Liver (tissue), 9 donors: ENCODE results near the gene C19orf47. TPM values are rescaled to one million over a fixed set of nuclear protein-coding genes. Genes with fewer than 3 reads are reported as not detected.

ENCODE experiments used
- DNase-seq: peaks from one replicate; pipeline ENCODE4 v3.0.0-alpha.2; 2017; ENCODE audit warnings: low spot score
- H3K27ac ChIP-seq, 2 donors: one replicate each; pipeline ENCODE4 v1.7.0; 2013; ENCODE audit warnings: inconsistent platforms in 2 of 2, low read length in 2 of 2, control low read depth in 1 of 2, low read depth in 1 of 2, mild to moderate bottlenecking in 1 of 2
- H3K27me3 ChIP-seq, 4 donors: one replicate each; pipeline versions ENCODE4 v1.6.1 to v1.7.0; 2013; ENCODE audit warnings: low read length in 3 of 4, inconsistent platforms in 1 of 4, mild to moderate bottlenecking in 1 of 4, moderate library complexity in 1 of 4; ENCODE audit not compliant: control insufficient read depth in 4 of 4, insufficient read depth in 4 of 4
- H3K36me3 ChIP-seq, 4 donors: one replicate each; pipeline versions ENCODE4 v1.6.1 to v1.7.0; 2013; ENCODE audit warnings: low read length in 3 of 4, mild to moderate bottlenecking in 3 of 4, low read depth in 1 of 4, moderate library complexity in 1 of 4; ENCODE audit not compliant: control insufficient read depth in 4 of 4, insufficient read depth in 3 of 4
- H3K4me1 ChIP-seq, 4 donors: one replicate each; pipeline versions ENCODE4 v1.6.1 to v1.7.0; 2013; ENCODE audit warnings: low read length in 3 of 4, mild to moderate bottlenecking in 3 of 4, moderate library complexity in 1 of 4; ENCODE audit not compliant: control insufficient read depth in 4 of 4, insufficient read depth in 4 of 4
- H3K4me3 ChIP-seq, 3 donors: one replicate each; pipeline versions ENCODE4 v1.6.1 to v1.7.0; 2013; ENCODE audit warnings: low read length in 3 of 3, control low read depth in 1 of 3, low read depth in 1 of 3, mild to moderate bottlenecking in 1 of 3
- H3K9ac ChIP-seq, 2 donors: one replicate each; pipeline ENCODE4 v1.7.0; 2013; ENCODE audit warnings: low read length in 2 of 2, mild to moderate bottlenecking in 2 of 2, moderate library complexity in 2 of 2, control low read depth in 1 of 2, low read depth in 1 of 2
- H3K9me3 ChIP-seq, 4 donors: one replicate each; pipeline versions ENCODE4 v1.6.1 to v1.7.0; 2013; ENCODE audit warnings: low read length in 3 of 4; ENCODE audit not compliant: control insufficient read depth in 4 of 4
- GABPA ChIP-seq, 2 donors: IDR thresholded peaks in 1 of 2; conservative IDR thresholded peaks in 1 of 2; 2 replicates each; pipeline ENCODE4 v1.6.1; 2016; ENCODE audit warnings: antibody characterized with exemption in 2 of 2, mild to moderate bottlenecking in 1 of 2, moderate library complexity in 1 of 2
- HNF4A ChIP-seq, 2 donors: conservative IDR thresholded peaks; 2 replicates each; pipeline ENCODE4 v1.6.1; 2016; ENCODE audit warnings: antibody characterized with exemption in 2 of 2, mild to moderate bottlenecking in 2 of 2
- HNF4G ChIP-seq: IDR thresholded peaks from 2 replicates; pipeline ENCODE4 v1.6.1; 2016; ENCODE audit warnings: antibody characterized with exemption
- JUND ChIP-seq, 2 donors: IDR thresholded peaks; 2 replicates each; pipeline ENCODE4 v1.6.1; 2016; ENCODE audit warnings: antibody characterized with exemption in 2 of 2
- NR2F2 ChIP-seq: IDR thresholded peaks from 2 replicates; pipeline ENCODE4 v1.6.1; 2016; ENCODE audit warnings: antibody characterized with exemption
- RAD21 ChIP-seq, 2 donors: IDR thresholded peaks; 2 replicates each; pipeline ENCODE4 v1.6.1; 2016; ENCODE audit warnings: antibody characterized with exemption in 2 of 2, mild to moderate bottlenecking in 2 of 2
- SP1 ChIP-seq: IDR thresholded peaks from 2 replicates; pipeline ENCODE4 v1.6.1; 2018; ENCODE audit warnings: antibody characterized with exemption, mild to moderate bottlenecking
- TAF1 ChIP-seq: conservative IDR thresholded peaks from 2 replicates; pipeline ENCODE4 v1.6.1; 2016; ENCODE audit warnings: antibody characterized with exemption, mild to moderate bottlenecking
- WGBS: extraction: QIAGEN DNeasy Blood & Tissue Kit; methylation state at CpG from one replicate; pipeline ENCODE4 v1.1.7; 2013; 5-methylcytosine and 5-hydroxymethylcytosine counted together
- polyA plus RNA-seq, 2 donors: library from polyadenylated mRNA; stranded (reverse) in 1 of 2; unstranded in 1 of 2; fragments of 200-250 nt in 1 of 2; fragments of >200 nt in 1 of 2; fragmentation: Nextera tagmentation in 1 of 2; extraction: Ambion mirVana in 1 of 2; gene quantifications; one replicate each; pipeline versions ENCODE4 v1.2.1 to v1.2.3, GENCODE V29; 2013 to 2015
- total RNA-seq, 2 donors: library from RNA; depleted of rRNA; stranded (reverse); fragments of >200 nt; gene quantifications; one replicate each; pipeline ENCODE4 v1.2.3, GENCODE V29; 2014
- TF ChIP-seq, protein P1 (sequence below): IDR thresholded peaks from 2 replicates; pipeline ENCODE4 v1.6.1; 2016; ENCODE audit warnings: antibody characterized with exemption, mild to moderate bottlenecking
- TF ChIP-seq, protein P2 (sequence below): IDR thresholded peaks from 2 replicates; pipeline ENCODE4 v1.6.1; 2016; ENCODE audit warnings: antibody characterized with exemption
- TF ChIP-seq, protein P3 (sequence below): IDR thresholded peaks from 2 replicates; pipeline ENCODE4 v1.6.1; 2016; ENCODE audit warnings: antibody characterized with exemption
- TF ChIP-seq, protein P4 (sequence below): fragments of 150-350 bp; IDR thresholded peaks from 2 replicates; pipeline ENCODE4 v1.5.1; 2017; ENCODE audit warnings: improper control_type of control experiment, low read depth, low read length; ENCODE audit not compliant: missing input control
- donor health status: healthy.
- donor health status: healthy.
- donor health status: healthy.
- donor health status: healthy.
- donor health status: healthy.

C19orf47 gene
- total and polyA plus RNA-seq, 4 donors = 3.9 to 6.0 (median 5.0) TPM

DNA sequence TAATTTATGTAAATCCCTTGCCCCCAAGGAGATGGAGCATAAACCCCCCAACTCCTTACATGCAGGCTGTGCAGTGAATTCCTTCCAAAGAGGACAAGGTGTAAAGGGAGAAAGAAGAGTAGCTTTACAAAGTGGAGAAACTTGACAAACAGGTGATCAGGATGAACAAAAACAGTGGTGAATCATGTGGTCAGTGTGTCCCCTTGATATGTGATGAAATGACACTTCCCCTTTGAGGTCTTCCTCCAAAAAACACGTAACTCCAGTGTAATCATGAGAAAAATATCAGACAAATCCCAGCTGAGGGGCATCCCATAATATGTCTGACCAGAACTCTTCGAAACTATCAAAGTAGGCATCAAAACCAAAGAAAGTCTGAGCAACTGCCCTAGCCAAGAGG is 33.5 kb downstream of the C19orf47 start (continued):
- TF ChIP-seq, protein P1, sequence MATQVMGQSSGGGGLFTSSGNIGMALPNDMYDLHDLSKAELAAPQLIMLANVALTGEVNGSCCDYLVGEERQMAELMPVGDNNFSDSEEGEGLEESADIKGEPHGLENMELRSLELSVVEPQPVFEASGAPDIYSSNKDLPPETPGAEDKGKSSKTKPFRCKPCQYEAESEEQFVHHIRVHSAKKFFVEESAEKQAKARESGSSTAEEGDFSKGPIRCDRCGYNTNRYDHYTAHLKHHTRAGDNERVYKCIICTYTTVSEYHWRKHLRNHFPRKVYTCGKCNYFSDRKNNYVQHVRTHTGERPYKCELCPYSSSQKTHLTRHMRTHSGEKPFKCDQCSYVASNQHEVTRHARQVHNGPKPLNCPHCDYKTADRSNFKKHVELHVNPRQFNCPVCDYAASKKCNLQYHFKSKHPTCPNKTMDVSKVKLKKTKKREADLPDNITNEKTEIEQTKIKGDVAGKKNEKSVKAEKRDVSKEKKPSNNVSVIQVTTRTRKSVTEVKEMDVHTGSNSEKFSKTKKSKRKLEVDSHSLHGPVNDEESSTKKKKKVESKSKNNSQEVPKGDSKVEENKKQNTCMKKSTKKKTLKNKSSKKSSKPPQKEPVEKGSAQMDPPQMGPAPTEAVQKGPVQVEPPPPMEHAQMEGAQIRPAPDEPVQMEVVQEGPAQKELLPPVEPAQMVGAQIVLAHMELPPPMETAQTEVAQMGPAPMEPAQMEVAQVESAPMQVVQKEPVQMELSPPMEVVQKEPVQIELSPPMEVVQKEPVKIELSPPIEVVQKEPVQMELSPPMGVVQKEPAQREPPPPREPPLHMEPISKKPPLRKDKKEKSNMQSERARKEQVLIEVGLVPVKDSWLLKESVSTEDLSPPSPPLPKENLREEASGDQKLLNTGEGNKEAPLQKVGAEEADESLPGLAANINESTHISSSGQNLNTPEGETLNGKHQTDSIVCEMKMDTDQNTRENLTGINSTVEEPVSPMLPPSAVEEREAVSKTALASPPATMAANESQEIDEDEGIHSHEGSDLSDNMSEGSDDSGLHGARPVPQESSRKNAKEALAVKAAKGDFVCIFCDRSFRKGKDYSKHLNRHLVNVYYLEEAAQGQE = no peak
- no peak for TF ChIP-seq GABPA (IDR thresholded peaks at IDR 0.05 in 1 of 2, conservative IDR thresholded peaks at IDR 0.05 in 1 of 2)

DNA sequence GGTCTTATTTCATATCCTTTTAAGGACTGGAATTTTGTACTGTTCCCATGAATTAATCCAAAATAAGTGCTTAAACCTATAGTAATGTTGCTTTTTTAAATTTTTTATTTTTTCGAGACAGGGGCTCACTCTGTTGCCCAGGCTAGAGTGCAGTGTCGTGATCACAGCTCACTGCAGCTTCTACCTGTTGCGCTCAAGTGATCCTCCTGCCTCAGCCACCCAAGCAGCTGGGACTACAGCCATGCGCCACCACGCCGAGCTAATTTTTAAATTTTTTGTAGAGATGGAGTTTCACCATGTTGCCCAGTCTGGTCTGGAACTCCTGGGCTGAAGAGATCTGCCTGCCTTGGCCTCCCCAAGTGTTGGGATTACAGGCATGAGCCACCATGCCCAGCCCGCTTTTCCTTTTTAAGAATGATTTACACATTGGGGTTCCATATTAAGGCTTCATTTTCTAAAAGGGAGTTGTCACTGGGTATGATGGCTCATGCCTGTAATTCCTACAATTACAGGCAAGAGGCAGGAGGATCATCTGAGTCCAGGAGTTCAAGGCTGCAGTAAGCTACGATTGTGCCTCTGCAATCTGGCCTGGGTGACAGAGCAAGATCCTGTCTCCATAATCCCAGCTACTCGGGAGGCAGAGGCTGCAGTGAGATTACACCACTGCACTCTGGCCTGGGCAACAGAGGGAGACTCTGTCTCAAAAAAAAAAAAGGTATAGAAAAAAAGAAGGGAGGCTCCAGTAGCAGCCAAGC is 34.8 kb downstream of the C19orf47 start:
- Histone ChIP-seq H3K36me3 (peaks cover 0 to 3% (median 0%) of the 10 kb centered on the region in 4 donors), H3K4me1 (no peaks in the 10 kb centered on the region), H3K27me3 (no peaks in the 10 kb centered on the region), H3K4me3 (no peak overlapping the region), H3K27ac (no peak overlapping the region), H3K9me3 (no peaks in the 10 kb centered on the region), H3K9ac (no peak overlapping the region)
- DNase-seq = no peak
- TF ChIP-seq JUND (IDR thresholded peaks at IDR 0.05) (no peak), NR2F2 (no peak), HNF4G (no peak), SP1 (no peak), RAD21 (IDR thresholded peaks at IDR 0.05) (no peak), HNF4A (conservative IDR thresholded peaks at IDR 0.05) (no peak), TAF1 (no peak)
- TF ChIP-seq, protein P2, sequence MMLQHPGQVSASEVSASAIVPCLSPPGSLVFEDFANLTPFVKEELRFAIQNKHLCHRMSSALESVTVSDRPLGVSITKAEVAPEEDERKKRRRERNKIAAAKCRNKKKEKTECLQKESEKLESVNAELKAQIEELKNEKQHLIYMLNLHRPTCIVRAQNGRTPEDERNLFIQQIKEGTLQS = no peak
- TF ChIP-seq, protein P3, sequence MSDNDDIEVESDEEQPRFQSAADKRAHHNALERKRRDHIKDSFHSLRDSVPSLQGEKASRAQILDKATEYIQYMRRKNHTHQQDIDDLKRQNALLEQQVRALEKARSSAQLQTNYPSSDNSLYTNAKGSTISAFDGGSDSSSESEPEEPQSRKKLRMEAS = no peak
- TF ChIP-seq, protein P4, sequence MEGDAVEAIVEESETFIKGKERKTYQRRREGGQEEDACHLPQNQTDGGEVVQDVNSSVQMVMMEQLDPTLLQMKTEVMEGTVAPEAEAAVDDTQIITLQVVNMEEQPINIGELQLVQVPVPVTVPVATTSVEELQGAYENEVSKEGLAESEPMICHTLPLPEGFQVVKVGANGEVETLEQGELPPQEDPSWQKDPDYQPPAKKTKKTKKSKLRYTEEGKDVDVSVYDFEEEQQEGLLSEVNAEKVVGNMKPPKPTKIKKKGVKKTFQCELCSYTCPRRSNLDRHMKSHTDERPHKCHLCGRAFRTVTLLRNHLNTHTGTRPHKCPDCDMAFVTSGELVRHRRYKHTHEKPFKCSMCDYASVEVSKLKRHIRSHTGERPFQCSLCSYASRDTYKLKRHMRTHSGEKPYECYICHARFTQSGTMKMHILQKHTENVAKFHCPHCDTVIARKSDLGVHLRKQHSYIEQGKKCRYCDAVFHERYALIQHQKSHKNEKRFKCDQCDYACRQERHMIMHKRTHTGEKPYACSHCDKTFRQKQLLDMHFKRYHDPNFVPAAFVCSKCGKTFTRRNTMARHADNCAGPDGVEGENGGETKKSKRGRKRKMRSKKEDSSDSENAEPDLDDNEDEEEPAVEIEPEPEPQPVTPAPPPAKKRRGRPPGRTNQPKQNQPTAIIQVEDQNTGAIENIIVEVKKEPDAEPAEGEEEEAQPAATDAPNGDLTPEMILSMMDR = no peak
- TF ChIP-seq, protein P1 = no peak
- whole genome bisulfite sequencing = 93% methylated on average over 9 of the region's 9 CpGs
